WI38 (cell line): ENCODE results near the gene TYW1B.
"Not testable (repeated sequence)": the region's sequence is repeated elsewhere in the genome, so short reads cannot be mapped to it uniquely, and the experiment has no call there.

Experiments used
- H3K4me3 ChIP-seq: 2 replicates; pipeline ENCODE4 v1.5.1; 2011; ENCODE audit warnings: low read depth, mild to moderate bottlenecking, control low read depth, low read length
- CTCF ChIP-seq: IDR thresholded peaks from 2 replicates; pipeline ENCODE4 v1.5.1; 2012; ENCODE audit warnings: low read depth, mild to moderate bottlenecking, control low read depth, low read length

TYW1B gene

GRCh38 chr7:72577107-72577506 lies 250.9 kb downstream of the TYW1B start:
- TF ChIP-seq CTCF: no peak
- no peak overlapping the region for H3K4me3 ChIP-seq

DNA sequence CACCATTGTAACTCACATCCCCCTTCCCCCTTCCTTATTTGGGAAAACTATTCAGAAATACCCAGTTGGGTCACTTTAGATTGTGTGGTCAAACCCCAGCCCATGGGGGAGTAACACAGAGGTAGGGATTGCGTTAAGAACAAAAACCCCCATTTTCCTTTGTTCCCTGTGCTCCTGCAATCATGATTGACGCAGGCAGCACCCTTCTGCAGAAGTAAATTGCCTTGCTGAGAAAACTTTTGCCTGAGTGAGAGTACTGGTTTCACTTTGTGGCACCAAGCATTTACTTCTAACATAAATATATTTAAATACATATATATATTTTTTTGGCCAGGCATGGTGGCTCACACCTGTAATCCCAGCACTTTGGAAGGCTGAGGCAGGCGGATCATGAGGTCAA lies 266.0 kb downstream of the TYW1B start:
- not testable (repeated sequence) for H3K4me3 ChIP-seq

GRCh38 chr7:72559546-72559945 lies 268.5 kb downstream of the TYW1B start:
- not testable (repeated sequence) for H3K4me3 ChIP-seq

DNA sequence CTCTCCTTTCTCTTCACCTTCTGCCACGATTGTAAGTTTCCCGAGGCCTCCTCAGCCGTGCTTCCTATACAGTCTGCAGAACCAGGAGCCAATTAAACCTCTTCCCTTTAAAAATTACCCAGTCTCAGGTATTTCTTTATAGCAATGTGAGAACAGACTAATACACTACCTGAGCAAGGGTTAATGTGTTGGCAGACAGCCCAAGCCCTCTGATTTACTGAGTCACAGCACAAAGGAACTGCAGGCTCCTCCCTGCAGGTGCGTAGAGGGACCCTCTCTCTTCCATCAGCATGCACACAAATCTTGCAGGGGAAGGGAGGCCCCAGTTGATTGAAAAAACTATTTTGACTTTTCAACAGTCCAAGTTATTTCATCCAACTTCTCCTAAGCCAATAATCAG lies 271.3 kb downstream of the TYW1B start:
- H3K4me3 ChIP-seq: not testable (repeated sequence)

DNA sequence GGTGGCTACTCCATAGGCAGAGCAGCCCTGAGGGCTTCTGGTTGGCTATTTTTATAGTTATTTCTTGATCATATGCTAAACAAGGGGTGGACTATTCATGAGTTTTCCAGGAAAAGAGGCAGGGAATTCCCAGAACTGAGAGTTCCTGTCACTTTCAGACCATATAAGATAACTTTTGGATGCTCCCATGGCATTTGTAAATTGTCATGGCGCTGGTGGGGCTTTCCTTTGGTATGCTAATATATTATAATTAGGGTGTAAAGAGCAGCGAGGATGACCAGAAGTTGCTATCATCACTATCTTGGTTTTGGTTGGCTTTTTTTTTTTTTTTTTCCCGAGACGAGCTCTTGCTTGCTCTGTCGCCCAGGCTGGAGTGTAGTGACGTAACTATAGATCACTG lies 272.8 kb downstream of the TYW1B start:
- not testable (repeated sequence) for H3K4me3 ChIP-seq

- H3K4me3 ChIP-seq: not testable (repeated sequence)
Measured at GRCh38 chr7:72554401-72554800, 273.6 kb downstream of the TYW1B start.

DNA sequence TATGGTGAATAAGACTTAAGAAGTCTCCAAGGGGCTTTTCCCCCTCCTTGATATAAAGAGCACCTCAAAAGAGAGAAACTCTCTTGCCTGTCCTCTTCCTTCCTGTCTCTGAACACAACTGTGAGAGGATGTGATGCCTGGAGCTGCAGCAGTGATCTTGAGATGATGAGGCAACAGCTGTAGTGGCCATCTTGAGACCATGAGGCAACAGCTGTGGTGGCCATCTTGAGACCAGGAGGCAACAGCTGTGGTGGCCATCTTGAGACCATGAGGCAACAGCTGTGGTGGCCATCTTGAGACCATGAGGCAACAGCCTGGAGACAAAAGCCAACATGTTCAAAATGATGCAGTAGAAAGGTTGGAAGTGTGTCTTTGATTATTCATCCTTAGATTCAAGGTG lies 277.5 kb downstream of the TYW1B start:
- H3K4me3 ChIP-seq: not testable (repeated sequence)

GRCh38 chr7:72546586-72547237 lies 281.3 kb downstream of the TYW1B start:
- H3K4me3 ChIP-seq: not testable (repeated sequence)

DNA sequence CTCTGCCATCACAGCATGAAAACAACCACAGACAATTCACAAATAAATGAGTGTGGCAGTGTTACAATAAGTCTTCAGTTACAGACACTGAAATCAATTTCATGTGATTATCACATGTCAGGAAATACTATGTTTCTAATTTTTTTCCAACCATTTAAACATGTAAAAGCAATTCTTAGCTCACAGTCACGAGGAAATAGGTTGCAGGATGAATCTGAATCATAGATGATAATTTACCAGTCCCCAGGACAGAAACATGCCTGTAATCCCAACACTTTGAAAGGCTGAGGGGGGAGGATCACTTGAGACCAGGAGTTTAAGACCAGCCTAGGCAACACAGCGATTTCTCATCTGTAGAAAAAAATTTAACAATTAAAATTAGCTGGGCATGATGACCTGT lies 283.5 kb downstream of the TYW1B start:
- not testable (repeated sequence) for H3K4me3 ChIP-seq

GRCh38 chr7:72540923-72541322 lies 287.1 kb downstream of the TYW1B start:
- TF ChIP-seq CTCF: no peak
- no peak overlapping the region for H3K4me3 ChIP-seq

DNA sequence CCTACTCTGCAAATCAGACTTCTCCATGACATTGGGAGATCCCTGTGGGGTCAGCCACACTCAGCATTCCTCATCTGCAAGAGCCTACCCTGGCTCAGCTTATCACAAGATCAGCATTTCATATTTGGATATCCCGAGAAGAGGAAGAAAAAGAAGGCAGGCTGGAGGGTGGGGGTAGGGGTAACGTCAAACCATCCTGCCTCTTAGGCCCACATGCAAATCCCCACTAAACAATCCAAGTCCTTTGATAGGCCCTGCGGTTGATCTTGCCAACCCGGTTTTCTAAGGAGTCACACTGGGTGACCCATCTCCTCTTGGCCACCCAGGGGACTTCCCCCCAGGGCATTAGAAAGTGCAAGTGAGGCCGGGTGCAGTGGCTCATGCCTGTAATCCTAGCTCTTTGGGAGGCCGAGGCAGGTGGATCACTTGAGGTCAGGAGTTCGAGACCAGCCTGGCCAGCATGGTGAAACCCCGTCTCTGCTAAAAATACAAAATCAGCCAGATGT lies 287.8 kb downstream of the TYW1B start:
- no peak for TF ChIP-seq CTCF
- no peak overlapping the region for H3K4me3 ChIP-seq

GRCh38 chr7:72539702-72540101 lies 288.3 kb downstream of the TYW1B start:
- no peak overlapping the region for H3K4me3 ChIP-seq
- TF ChIP-seq CTCF: no peak
